ENCODE measurements around the gene BAG5.

- no peak for TF ChIP-seq FOS (IDR thresholded peaks at IDR 0.05; ENCODE audit: low read depth, low read length)
- no peak for TF ChIP-seq CTCF (conservative IDR thresholded peaks at IDR 0.05; ENCODE audit: low read depth, low read length)
- TF ChIP-seq MXI1 (IDR thresholded peaks at IDR 0.05; ENCODE audit: borderline replicate concordance, low read depth, low read length), result peak; percentile 49; the same call in 1 of the 2 replicates
- TF ChIP-seq POLR2A (IDR thresholded peaks at IDR 0.05; ENCODE audit: low read depth, low read length), result no peak
- no peak for TF ChIP-seq RCOR1 (IDR thresholded peaks at IDR 0.05; ENCODE audit: insufficient replicate concordance, low read length)
- no peak for TF ChIP-seq MAFK (IDR thresholded peaks at IDR 0.05; ENCODE audit: low read depth, low read length)
- TF ChIP-seq CEBPB (IDR thresholded peaks at IDR 0.05; ENCODE audit: low read depth, low read length), result no peak
- TF ChIP-seq MAZ (IDR thresholded peaks at IDR 0.05; ENCODE audit: borderline replicate concordance, low read depth, low read length), result no peak
- TF ChIP-seq RAD21 (IDR thresholded peaks at IDR 0.05; ENCODE audit: low read length), result no peak
These were observed 49.5 kb downstream of the BAG5 start for GRCh38 chr14:103512701-103513611.
